ENCODE results near the gene CFAP73.
A peak's percentile ranks its signal among the peaks of the same experiment; 100 is the strongest.
"Not testable (repeated sequence)": the region's sequence is repeated elsewhere in the genome, so short reads cannot be mapped to it uniquely, and the experiment has no call there.

The CFAP73 gene

DNA sequence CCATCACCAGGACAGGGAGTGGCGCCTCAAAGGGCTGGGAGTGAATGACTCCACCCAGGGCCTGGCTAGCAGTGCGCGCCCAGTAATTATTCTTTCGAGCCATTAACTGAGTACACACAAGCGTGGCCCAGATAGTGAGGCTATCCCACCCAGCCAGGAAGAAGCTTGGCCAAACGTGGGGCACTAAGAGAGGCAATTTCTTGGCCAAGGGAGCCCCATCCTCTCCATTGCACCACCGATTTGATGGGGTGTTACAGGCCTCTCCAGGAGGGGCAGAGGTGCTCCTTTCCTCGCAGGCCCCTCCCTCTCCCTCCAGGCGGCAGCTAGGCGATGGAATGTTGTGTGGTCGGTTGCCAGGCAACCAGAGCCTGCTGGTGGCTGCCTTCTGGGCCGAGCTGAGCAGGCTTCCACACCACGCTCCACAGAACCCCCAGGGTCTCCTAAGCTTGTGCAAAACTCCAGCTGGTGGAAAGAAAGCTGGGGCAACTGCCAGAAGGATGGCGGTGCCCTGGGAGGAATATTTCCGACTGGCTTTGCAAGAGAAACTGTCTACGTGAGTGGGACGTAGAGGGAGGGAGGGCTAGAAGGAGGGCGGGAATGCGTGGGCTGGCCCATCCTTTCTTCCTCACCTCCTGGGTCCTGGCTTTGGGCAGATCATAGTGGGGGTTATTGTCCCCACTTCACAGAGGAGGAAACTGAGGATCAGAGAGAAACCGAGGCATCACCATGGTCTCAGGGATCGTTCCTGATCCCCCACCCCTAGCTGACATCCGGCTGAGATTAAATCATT, at the start of gene CFAP73:
CFAP73 (plus strand) TSS at position 364 of the 790 bp plus-strand sequence; CDS start at position 498, 134 bp downstream.
- DNase-seq, result peak; percentile 83

DNA sequence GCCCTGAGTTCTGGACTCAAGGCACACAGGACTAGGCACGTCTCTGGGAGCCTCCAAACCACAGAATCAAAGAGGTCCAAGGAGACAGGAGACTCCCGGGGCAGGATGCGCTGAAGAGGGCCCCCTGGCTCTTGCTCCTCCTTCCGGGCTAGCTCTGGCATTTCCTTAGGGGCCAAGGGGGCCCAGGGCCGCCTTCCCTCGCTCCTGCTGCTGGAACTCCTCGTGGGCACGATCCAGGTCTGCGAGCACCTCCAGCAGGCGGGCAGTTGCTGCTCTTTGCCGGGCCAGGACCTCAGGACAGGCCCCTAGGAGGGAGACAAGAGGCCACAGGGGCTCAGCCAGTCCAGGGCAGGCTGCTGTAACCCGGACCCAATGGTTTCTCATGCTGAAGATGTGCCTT, 49.8 kb upstream of the CFAP73 start:
- DNase-seq, result no peak

GRCh38 chr12:113101751-113102150, 47.8 kb upstream of the CFAP73 start:
- DNase-seq, result no peak

DNA sequence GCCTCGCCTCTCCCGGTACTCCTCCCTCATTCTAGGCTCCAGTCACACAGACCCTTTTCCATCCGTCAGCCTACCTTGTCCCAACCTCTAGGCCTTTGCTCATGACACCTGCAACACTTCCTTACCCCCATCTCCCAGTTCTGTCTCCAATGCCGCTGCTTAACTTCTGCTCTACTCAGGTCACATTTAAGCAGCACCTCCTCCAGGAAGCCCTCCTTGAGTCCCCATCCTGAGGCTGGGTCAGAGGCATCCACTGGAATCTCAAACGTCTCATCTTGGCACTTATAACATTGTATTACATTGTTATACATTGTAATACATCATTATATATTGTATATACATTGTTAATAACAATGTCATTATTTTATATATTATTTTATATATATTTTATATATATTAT, 46.7 kb upstream of the CFAP73 start:
- DNase-seq, result no peak

GRCh38 chr12:113103756-113104450, 45.6 kb upstream of the CFAP73 start:
- no peak for DNase-seq

- no peak for DNase-seq
Observed at GRCh38 chr12:113104953-113105510, 44.5 kb upstream of the CFAP73 start.

DNA sequence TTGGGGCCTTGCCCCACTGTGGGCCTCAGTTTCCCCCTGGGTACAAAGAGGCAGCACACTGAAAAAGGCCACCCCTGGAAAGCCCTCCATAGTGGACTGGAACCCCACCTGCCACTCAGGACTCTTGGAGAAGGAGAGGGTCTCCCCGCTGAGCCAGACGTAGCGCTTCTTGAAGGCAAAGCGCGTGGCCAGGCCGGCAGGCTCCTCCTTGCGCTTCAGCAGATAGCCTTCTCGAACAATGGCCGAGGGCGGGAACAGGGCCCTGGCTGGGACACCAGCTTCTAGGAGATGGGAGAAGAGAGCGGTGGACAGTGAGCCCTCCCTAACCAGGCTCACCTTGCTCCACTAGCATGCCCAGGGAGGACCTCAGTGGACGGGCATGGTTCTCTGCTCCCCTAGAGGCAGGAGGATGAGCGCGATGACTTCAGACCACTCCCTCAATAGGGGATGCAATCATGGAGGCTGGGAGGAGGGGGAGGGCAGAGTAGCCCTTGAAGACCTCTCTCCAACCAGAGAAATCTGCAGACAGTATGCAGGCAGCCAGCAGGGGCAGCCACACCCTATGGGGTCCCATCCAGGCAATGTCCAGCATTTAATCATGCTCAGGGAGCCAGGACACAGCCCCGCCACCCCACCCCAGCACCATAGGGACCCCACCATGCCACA, 43.8 kb upstream of the CFAP73 start:
- DNase-seq, result no peak

GRCh38 chr12:113106361-113106760, 43.2 kb upstream of the CFAP73 start:
- no peak for DNase-seq

DNA sequence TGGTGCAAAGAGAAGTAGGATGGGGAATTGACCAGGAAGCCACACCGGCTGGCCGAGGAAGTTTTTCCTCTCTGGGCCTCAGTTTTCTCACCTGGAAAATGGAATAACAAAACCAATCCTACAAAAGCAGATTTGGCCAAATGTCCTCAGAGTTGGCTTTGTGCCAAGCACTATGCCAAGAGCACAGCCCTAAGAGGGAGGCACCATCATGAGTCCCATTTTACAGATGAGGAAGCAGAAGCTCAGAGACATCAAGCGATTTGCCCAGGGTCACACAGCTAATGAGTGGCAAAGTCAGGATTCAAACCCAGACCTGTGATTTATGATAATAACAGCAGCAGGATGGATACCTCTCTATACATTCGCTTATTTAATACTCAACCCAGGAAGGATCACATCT, 41.2 kb upstream of the CFAP73 start:
- no peak for DNase-seq

DNA sequence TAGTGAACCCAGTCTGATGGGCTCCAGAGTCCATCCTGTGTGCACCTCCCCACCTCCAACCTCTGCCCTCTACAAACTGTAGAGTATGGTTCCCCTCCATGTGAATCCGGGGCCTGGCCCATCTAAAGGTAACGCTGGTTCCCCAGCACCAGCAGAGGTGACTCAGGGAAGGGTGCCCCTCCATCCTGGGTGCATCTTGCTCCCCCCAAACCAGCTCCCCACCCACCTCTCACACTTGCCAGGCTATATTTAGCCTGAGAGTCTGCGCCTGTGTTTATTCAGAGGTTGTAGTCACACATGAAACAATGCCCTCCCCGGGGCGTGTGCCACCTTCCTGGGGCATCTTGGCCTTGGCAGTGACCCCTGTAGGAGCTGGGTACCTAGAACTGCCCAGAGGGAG, 40.2 kb upstream of the CFAP73 start:
- DNase-seq, result no peak

- no peak for DNase-seq
Observed at GRCh38 chr12:113109872-113110599, 39.5 kb upstream of the CFAP73 start.

- no peak for DNase-seq
Observed at GRCh38 chr12:113111247-113111646, 38.3 kb upstream of the CFAP73 start.

GRCh38 chr12:113112043-113112899, 37.3 kb upstream of the CFAP73 start:
- no peak for DNase-seq

DNA sequence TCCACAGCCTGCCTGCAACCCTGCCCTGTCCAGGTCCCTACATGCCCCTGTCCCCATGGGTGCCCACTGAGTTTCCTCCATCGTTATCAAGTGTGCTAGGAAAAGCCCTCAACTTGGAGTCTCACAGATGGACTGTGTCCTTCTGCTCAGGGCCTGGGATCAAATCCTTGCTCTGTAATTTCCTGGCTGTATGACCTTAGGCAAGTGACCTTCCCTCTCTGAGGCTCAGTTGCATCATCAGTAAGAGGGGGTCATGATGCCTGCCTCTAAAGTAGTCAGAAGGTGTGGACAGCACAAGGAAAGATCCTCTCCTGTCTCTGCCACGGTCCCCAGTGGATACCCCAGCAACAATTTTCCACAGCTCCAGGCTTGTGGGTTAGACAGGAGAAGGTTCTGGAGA, 36.1 kb upstream of the CFAP73 start:
- no peak for DNase-seq

GRCh38 chr12:113114447-113115178, 34.9 kb upstream of the CFAP73 start:
- no peak for DNase-seq

DNA sequence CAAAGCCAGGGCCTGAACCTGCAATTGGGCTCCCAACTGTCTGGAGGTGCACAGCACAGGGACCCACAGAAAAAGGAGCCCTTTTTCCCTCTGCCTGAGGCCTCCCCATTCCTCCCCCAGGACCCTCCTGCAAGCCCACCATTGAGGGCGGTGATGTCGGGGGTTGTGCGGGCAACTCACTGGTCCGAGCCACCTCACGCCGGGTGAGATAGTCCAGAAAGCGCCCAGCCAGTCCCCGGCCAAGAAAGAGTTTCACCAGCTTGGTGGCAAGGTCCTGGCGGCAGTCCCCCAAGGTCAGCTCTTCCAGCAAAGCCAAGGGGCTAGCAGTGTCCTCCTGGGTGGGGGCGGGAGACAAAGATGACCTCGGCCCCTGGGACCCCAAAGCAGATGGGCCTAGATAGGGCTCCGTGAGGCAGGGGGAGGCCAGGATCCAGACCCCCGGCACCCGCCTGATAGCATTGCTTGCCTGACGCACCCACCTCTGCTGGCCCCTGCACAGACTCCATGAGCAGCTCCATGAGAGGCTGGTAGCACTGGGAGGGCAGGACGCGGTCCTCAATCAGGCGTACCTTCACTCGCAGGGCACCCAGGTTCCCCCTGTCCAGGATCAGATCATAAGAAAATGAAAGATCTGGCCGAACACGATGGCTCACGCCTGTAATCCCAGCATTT, 33.9 kb upstream of the CFAP73 start:
- DNase-seq, result no peak

- peak; percentile 94 for DNase-seq
Observed at GRCh38 chr12:113116875-113117274, 32.6 kb upstream of the CFAP73 start.

DNA sequence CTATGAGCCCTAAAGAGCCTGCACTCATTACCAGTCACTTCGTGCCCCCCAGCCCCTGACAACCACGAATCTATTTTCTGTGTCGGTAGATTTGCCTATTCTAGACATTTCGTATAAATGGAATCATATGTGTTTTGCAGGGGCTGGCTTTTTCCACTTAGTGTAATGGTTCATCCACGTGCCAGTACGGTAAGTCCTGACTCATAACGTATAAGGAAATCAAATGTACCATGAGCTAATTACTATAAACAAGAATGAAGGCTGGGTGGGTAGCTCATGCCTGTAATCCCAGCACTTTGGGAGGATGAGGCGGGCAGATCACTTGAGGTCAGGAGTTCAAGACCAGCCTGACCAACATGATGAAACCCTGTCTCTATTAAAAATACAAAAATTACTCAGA, 31.8 kb upstream of the CFAP73 start:
- DNase-seq, result not testable (repeated sequence)

DNA sequence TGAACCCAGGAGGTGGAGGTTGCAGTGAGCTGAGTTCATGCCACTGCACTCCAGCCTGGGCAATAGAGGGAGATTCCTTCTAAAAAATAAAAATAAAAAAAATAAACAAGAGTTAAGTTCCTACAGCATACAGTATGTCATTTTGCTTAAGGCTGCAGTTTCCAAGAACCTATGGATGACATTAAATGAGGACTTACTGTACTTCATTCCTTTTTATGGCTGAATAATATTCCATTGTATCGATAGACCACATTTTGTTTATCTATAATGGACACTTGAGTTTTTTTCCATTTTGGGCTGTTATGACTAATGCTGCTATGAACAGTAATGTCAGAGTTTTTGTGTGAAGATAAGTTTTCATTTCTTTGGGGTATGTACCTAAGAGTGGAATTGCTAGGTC, 31.4 kb upstream of the CFAP73 start:
- DNase-seq, result no peak

GRCh38 chr12:113119980-113120669, 29.4 kb upstream of the CFAP73 start:
- no peak for DNase-seq

Measured in NCI-H1105 (cell line).